ENCODE measurements around the gene TNFRSF1B.

GRCh38 chr1:12159816-12160215, 7.0 kb upstream of the TNFRSF1B start:
- TF ChIP-seq EZH2 (optimal IDR thresholded peaks at IDR 0.05; ENCODE audit: low read depth, low read length): no peak
- TF ChIP-seq, protein P1, sequence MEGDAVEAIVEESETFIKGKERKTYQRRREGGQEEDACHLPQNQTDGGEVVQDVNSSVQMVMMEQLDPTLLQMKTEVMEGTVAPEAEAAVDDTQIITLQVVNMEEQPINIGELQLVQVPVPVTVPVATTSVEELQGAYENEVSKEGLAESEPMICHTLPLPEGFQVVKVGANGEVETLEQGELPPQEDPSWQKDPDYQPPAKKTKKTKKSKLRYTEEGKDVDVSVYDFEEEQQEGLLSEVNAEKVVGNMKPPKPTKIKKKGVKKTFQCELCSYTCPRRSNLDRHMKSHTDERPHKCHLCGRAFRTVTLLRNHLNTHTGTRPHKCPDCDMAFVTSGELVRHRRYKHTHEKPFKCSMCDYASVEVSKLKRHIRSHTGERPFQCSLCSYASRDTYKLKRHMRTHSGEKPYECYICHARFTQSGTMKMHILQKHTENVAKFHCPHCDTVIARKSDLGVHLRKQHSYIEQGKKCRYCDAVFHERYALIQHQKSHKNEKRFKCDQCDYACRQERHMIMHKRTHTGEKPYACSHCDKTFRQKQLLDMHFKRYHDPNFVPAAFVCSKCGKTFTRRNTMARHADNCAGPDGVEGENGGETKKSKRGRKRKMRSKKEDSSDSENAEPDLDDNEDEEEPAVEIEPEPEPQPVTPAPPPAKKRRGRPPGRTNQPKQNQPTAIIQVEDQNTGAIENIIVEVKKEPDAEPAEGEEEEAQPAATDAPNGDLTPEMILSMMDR (IDR thresholded peaks at IDR 0.05; ENCODE audit: low read length): no peak
